HS-27A (cell line): ENCODE measurements around the gene VRTN.

Source experiments
- DNase-seq: peaks from one replicate; pipeline ENCODE4 v3.0.0-alpha.2; 2012; ENCODE audit warnings: low read depth, missing footprints

The VRTN gene

GRCh38 chr14:74395094-74395493, 46.8 kb downstream of the VRTN start:
- DNase-seq: no peak

- no peak for DNase-seq
Measured at GRCh38 chr14:74400031-74400685, 51.9 kb downstream of the VRTN start.

- no peak for DNase-seq
Measured at GRCh38 chr14:74400919-74401503, 52.7 kb downstream of the VRTN start.

- no peak for DNase-seq
Measured at GRCh38 chr14:74401504-74402241, 53.4 kb downstream of the VRTN start.

- DNase-seq: no peak
Measured at GRCh38 chr14:74402401-74403251, 54.4 kb downstream of the VRTN start.

- no peak for DNase-seq
Measured at GRCh38 chr14:74403619-74404417, 55.5 kb downstream of the VRTN start.

- DNase-seq: no peak
Measured at GRCh38 chr14:74404435-74404834, 56.2 kb downstream of the VRTN start.

GRCh38 chr14:74405663-74406062, 57.4 kb downstream of the VRTN start:
- DNase-seq: no peak

GRCh38 chr14:74407021-74407800, 58.9 kb downstream of the VRTN start:
- no peak for DNase-seq

GRCh38 chr14:74407801-74408154, 59.5 kb downstream of the VRTN start:
- DNase-seq: no peak

GRCh38 chr14:74408870-74409269, 60.6 kb downstream of the VRTN start:
- no peak for DNase-seq

- DNase-seq: no peak
Measured at GRCh38 chr14:74409441-74409840, 61.2 kb downstream of the VRTN start.
